Keratinocyte (primary cell): ENCODE data around the gene SETD6. TPM values are rescaled to one million over a fixed set of nuclear protein-coding genes. Genes with fewer than 3 reads are reported as not detected.

ENCODE experiments used
- DNase-seq: peaks from one replicate; pipeline ENCODE4 v3.0.0-alpha.2; 2011; ENCODE audit warnings: low read depth, missing footprints, low spot score
- FAIRE-seq: peaks from 2 replicates; lab custom pipeline; 2011; peaks lifted over from hg19 to GRCh38; lab: Jason Lieb, UNC
- H2AFZ ChIP-seq: 2 replicates; pipeline ENCODE4 v1.6.0; 2012; ENCODE audit warnings: low read length, control low read depth, inconsistent platforms; ENCODE audit not compliant: control insufficient read depth
- H3K27ac ChIP-seq: 2 replicates; pipeline ENCODE4 v1.5.1; 2011; ENCODE audit warnings: low read length; ENCODE audit not compliant: control insufficient read depth, insufficient read depth
- H3K27me3 ChIP-seq: 3 replicates; pipeline ENCODE4 v1.6.0; 2011; ENCODE audit warnings: low read length; ENCODE audit not compliant: control insufficient read depth, insufficient read depth; ENCODE audit errors: extremely low read depth
- H3K36me3 ChIP-seq, 2 experiments: 2 replicates in 1 of 2; 3 replicates in 1 of 2; pipeline ENCODE4 v1.5.1; 2011; ENCODE audit warnings: low read length in 2 of 2, mild to moderate bottlenecking in 1 of 2; ENCODE audit not compliant: control insufficient read depth in 2 of 2, insufficient read depth in 2 of 2; ENCODE audit errors: extremely low read depth in 1 of 2
- H3K4me1 ChIP-seq: 3 replicates; pipeline ENCODE4 v1.5.1; 2011; ENCODE audit warnings: low read length; ENCODE audit not compliant: control insufficient read depth, insufficient read depth; ENCODE audit errors: extremely low read depth
- H3K4me2 ChIP-seq: 3 replicates; pipeline ENCODE4 v1.6.0; 2011; ENCODE audit warnings: low read depth, low read length; ENCODE audit not compliant: control insufficient read depth, insufficient read depth; ENCODE audit errors: extremely low read depth
- H3K4me3 ChIP-seq, 3 experiments: fragments of 200-600 bp in 1 of 3; sonication (generic) in 1 of 3; 2 replicates in 2 of 3; 3 replicates in 1 of 3; pipeline ENCODE4 v1.5.1; 2011 to 2016; ENCODE audit warnings: low read length in 3 of 3, mild to moderate bottlenecking in 3 of 3, control low read depth in 2 of 3, inconsistent platforms in 1 of 3, low read depth in 1 of 3, mixed read lengths in 1 of 3, mixed run types in 1 of 3, moderate library complexity in 1 of 3; ENCODE audit not compliant: control insufficient read depth in 2 of 3, insufficient read depth in 2 of 3; ENCODE audit errors: extremely low read depth in 1 of 3
- H3K79me2 ChIP-seq: 2 replicates; pipeline ENCODE4 v1.6.0; 2012; ENCODE audit warnings: low read length; ENCODE audit not compliant: control insufficient read depth, insufficient read depth
- H3K9ac ChIP-seq: 3 replicates; pipeline ENCODE4 v1.6.0; 2011; ENCODE audit warnings: low read length; ENCODE audit not compliant: control insufficient read depth, insufficient read depth; ENCODE audit errors: extremely low read depth
- H3K9me1 ChIP-seq: 3 replicates; pipeline ENCODE4 v1.6.0; 2011; ENCODE audit warnings: low read length; ENCODE audit not compliant: control insufficient read depth, insufficient read depth; ENCODE audit errors: extremely low read depth
- H3K9me3 ChIP-seq: 2 replicates; pipeline ENCODE4 v1.5.1; 2012; ENCODE audit warnings: low read depth, low read length; ENCODE audit not compliant: control insufficient read depth
- H4K20me1 ChIP-seq: 3 replicates; pipeline ENCODE4 v1.6.0; 2011; ENCODE audit warnings: low read length; ENCODE audit not compliant: control insufficient read depth, insufficient read depth; ENCODE audit errors: extremely low read depth
- CTCF ChIP-seq, 3 experiments: IDR thresholded peaks in 1 of 3; conservative IDR thresholded peaks in 1 of 3; optimal IDR thresholded peaks in 1 of 3; 2 replicates in 2 of 3; 3 replicates in 1 of 3; pipeline versions ENCODE3 to v1.5.1; 2011; ENCODE audit warnings: low read length in 3 of 3, mild to moderate bottlenecking in 3 of 3, moderate library complexity in 2 of 3, control low read depth in 1 of 3, inconsistent platforms in 1 of 3; ENCODE audit not compliant: insufficient read depth in 2 of 3; ENCODE audit errors: extremely low read depth in 1 of 3
- EZH2 ChIP-seq: IDR thresholded peaks from one replicate; pipeline ENCODE4 v1.6.1; 2012; ENCODE audit warnings: inconsistent platforms, mild to moderate bottlenecking, low read length, moderate library complexity
- dilution Hi-C: fragments of 300-500 bp; cut with MboI; formaldehyde crosslinking; loops from one replicate; pipeline ENCODE4 v1.7.0; 2020; ENCODE audit warnings: low sequenced_read_pairs; ENCODE audit not compliant: extremely low pct_ligation_motif_present
- polyA plus RNA-seq, 5 experiments: library from polyadenylated mRNA; depleted of rRNA in 3 of 5; stranded (reverse) in 3 of 5; stranded (forward) in 1 of 5; unstranded in 1 of 5; fragments of >200 nt; gene quantifications; 1 replicate in 1 of 5; 2 replicates in 3 of 5; 3 replicates in 1 of 5; pipeline versions ENCODE4 v1.2.1 to v1.2.3, GENCODE V29; 2011 to 2012; ENCODE audit warnings: missing spikeins in 2 of 5, low read depth in 1 of 5, low replicate concordance in 1 of 5

Gene SETD6
- polyA plus RNA-seq, 1 donor (not counting 4 experiments of a cell fraction or from before 2014, with no cell fraction given) = 13.5 TPM

DNA sequence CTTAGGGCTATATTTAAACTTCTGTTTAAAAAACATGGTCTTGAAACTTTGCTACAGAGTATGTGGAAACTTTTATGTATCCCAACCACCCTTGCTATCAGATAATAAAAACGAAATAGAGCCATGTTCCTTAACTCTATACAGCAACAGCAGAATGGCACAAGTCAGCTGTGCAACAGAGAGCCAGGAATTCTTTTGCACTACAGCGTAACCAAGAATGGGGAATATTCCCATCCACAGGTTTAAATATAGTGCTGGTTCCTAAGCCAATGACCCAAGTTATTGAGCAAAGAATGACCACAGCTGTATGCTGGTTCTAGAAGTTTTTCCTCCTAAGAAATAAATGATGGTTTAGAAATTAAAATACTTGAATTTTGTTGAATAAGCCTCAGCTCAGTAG is 33.1 kb downstream of the SETD6 start:
- no peak overlapping the region for H3K4me2 ChIP-seq
- H3K36me3 ChIP-seq = peaks cover 28 to 37% of the 10 kb centered on the region in 2 experiments
- DNase-seq (no peak), FAIRE-seq (no peak)
- no peaks in the 10 kb centered on the region for H3K4me1 ChIP-seq
- H3K4me3 ChIP-seq = no peak overlapping the region
- dilution Hi-C loops = no loop called here
- no peaks in the 10 kb centered on the region for H4K20me1 ChIP-seq
- H2AFZ ChIP-seq = no peak overlapping the region
- no peak for TF ChIP-seq CTCF (optimal IDR thresholded peaks at IDR 0.05 in 1 of 3, IDR thresholded peaks at IDR 0.05 in 1 of 3, conservative IDR thresholded peaks at IDR 0.05 in 1 of 3; ENCODE audit: extremely low read depth in 1 of 3, insufficient read depth in 2 of 3, low read length in 3 of 3)
- no peak for TF ChIP-seq EZH2
- no peaks in the 10 kb centered on the region for H3K79me2 ChIP-seq
- no peaks in the 10 kb centered on the region for H3K9me1 ChIP-seq
- H3K9me3 ChIP-seq = no peaks in the 10 kb centered on the region
- no peaks in the 10 kb centered on the region for H3K27me3 ChIP-seq
- H3K27ac ChIP-seq = no peak overlapping the region
- no peak overlapping the region for H3K9ac ChIP-seq

DNA sequence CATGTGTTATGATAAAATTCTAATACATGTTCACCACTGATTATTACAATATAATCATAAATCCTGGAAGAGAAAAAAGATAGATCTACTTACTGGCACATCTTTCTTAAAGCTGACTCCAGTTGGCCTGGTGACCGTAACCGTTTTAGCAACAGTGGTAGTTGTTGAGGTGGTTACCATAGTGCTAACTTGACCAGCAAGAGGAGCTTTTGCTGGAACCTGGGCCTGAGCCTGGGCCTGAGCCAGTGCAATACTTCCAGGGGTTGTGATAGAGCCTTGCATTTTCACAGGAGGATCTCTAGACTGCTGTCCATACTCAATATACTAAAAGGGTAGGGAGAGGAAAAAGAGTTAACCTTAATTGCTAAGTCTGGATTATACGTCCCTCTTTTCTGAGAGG is 36.2 kb downstream of the SETD6 start:
- Histone ChIP-seq H3K4me1 (no peaks in the 10 kb centered on the region), H3K4me2 (no peak overlapping the region), H3K36me3 (peaks cover 23 to 30% of the 10 kb centered on the region in 2 experiments), H3K4me3 (no peak overlapping the region), H3K9me1 (no peaks in the 10 kb centered on the region), H3K9me3 (no peaks in the 10 kb centered on the region), H3K27me3 (no peaks in the 10 kb centered on the region), H3K27ac (no peak overlapping the region), H2AFZ (no peak overlapping the region), H3K79me2 (no peaks in the 10 kb centered on the region), H3K9ac (no peak overlapping the region), H4K20me1 (no peaks in the 10 kb centered on the region)
- no peak for TF ChIP-seq EZH2
- no peak for TF ChIP-seq CTCF (optimal IDR thresholded peaks at IDR 0.05 in 1 of 3, IDR thresholded peaks at IDR 0.05 in 1 of 3, conservative IDR thresholded peaks at IDR 0.05 in 1 of 3; ENCODE audit: extremely low read depth in 1 of 3, insufficient read depth in 2 of 3, low read length in 3 of 3)
- DNase-seq = no peak
- FAIRE-seq = no peak
- dilution Hi-C loops = no loop called here
